ENCODE data around the gene NR2F6. TPM values are rescaled to one million over a fixed set of nuclear protein-coding genes. Genes with fewer than 3 reads are reported as not detected.

The NR2F6 gene
- total and polyA plus RNA-seq, 2 donors (not counting 1 experiment from before 2014, with no cell fraction given) = 2.0 to 4.9 TPM

DNA sequence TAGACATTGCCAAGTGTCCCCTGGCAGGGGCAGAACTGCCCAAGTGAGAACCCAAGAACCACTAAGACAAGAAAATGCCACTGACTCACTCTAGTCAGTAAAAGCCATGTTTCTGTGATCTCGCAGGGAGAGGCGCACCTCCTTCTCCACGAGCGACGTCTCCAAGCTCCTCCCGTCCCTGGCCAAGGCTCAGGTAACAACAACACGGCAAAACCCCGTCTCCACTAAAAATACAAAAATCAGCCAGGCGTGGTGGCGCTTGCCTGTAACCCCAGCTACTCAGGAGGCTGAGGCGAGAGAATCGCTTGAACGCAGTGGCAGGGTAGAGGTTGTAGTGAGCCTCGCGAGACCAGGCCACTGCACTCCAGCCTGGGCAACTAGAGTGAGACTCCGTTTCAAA lies 48.1 kb downstream of the NR2F6 start:
- H3K4me3 Mint-ChIP-seq = no peak overlapping the region
- no peaks in the 10 kb centered on the region for H3K4me1 ChIP-seq (ENCODE audit: control insufficient read depth in 2 of 2, insufficient read depth in 2 of 2, low read length in 2 of 2)
- no peaks in the 10 kb centered on the region for H3K9me3 ChIP-seq (ENCODE audit: control extremely low read depth in 1 of 3, control insufficient read depth in 2 of 3, insufficient read depth in 1 of 3, low read length in 2 of 3)
- no peak overlapping the region for H3K4me3 ChIP-seq (ENCODE audit: control extremely low read depth in 1 of 5, extremely low read depth in 1 of 5, insufficient read depth in 1 of 5, low read depth in 2 of 5, low read length in 4 of 5)
- no peak overlapping the region for H3K9ac ChIP-seq (ENCODE audit: low read length)
- no peak overlapping the region for H3K27ac Mint-ChIP-seq
- H3K9me3 Mint-ChIP-seq (ENCODE audit: insufficient read depth) = no peaks in the 10 kb centered on the region
- 96% methylated on average over 3 of the region's 16 CpGs for WGBS (ENCODE audit: insufficient coverage)
- DNase-seq (no peak), ATAC-seq (ENCODE audit: low read depth) (no peak)
- H3K4me1 Mint-ChIP-seq = no peaks in the 10 kb centered on the region
- no peak overlapping the region for H2AFZ ChIP-seq (ENCODE audit: insufficient read depth, low read depth, low read length, poor library complexity, severe bottlenecking)
- no peaks in the 10 kb centered on the region for H3K27me3 ChIP-seq (replicated peaks in 1 of 4; ENCODE audit: control extremely low read depth in 1 of 4, control insufficient read depth in 3 of 4, insufficient read depth in 4 of 4, low read length in 3 of 4)
- H3K79me2 ChIP-seq (ENCODE audit: control insufficient read depth, insufficient read depth, low read length) = peaks cover 3% of the 10 kb centered on the region
- H4K20me1 ChIP-seq (ENCODE audit: control insufficient read depth, insufficient read depth, low read length, poor library complexity, severe bottlenecking) = no peaks in the 10 kb centered on the region
- no peak overlapping the region for H3K27ac ChIP-seq (ENCODE audit: low read length in 2 of 2)
- intact Hi-C loops (cut with micrococcal nuclease) = no loop called here
- H3K27me3 Mint-ChIP-seq = no peaks in the 10 kb centered on the region
- CTCF ChIA-PET = no interaction called here
- TF ChIP-seq EZH2 (IDR thresholded peaks at IDR 0.05; ENCODE audit: borderline replicate concordance, insufficient read depth, low read depth, low read length, poor library complexity, severe bottlenecking) = no peak
- TF ChIP-seq, protein P1, sequence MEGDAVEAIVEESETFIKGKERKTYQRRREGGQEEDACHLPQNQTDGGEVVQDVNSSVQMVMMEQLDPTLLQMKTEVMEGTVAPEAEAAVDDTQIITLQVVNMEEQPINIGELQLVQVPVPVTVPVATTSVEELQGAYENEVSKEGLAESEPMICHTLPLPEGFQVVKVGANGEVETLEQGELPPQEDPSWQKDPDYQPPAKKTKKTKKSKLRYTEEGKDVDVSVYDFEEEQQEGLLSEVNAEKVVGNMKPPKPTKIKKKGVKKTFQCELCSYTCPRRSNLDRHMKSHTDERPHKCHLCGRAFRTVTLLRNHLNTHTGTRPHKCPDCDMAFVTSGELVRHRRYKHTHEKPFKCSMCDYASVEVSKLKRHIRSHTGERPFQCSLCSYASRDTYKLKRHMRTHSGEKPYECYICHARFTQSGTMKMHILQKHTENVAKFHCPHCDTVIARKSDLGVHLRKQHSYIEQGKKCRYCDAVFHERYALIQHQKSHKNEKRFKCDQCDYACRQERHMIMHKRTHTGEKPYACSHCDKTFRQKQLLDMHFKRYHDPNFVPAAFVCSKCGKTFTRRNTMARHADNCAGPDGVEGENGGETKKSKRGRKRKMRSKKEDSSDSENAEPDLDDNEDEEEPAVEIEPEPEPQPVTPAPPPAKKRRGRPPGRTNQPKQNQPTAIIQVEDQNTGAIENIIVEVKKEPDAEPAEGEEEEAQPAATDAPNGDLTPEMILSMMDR (IDR thresholded peaks at IDR 0.05) = no peak
- POLR2A ChIA-PET = no interaction called here
- H3K4me2 ChIP-seq (replicated peaks; ENCODE audit: low read depth, low read length, poor library complexity, severe bottlenecking) = no peak overlapping the region
- H3K36me3 ChIP-seq (replicated peaks in 1 of 2; ENCODE audit: control extremely low read depth in 1 of 2, control insufficient read depth in 1 of 2, extremely low read depth in 1 of 2, insufficient read depth in 2 of 2, low read length in 1 of 2) = peaks cover 6 to 76% of the 10 kb centered on the region in 2 experiments

GRCh38 chr19:17196610-17197009 lies 49.1 kb downstream of the NR2F6 start:
- CTCF ChIA-PET = no interaction called here
- peak overlapping the region; percentile 33 for H3K27ac Mint-ChIP-seq

More at GRCh38 chr19:17196610-17197009, 49.1 kb downstream of the NR2F6 start:
- WGBS (ENCODE audit: insufficient coverage) = 92% methylated on average over 5 of the region's 7 CpGs
- H3K4me1 Mint-ChIP-seq = no peaks in the 10 kb centered on the region
- Histone ChIP-seq H3K9ac (ENCODE audit: low read length) (no peak overlapping the region), H3K36me3 (replicated peaks in 1 of 2; ENCODE audit: control extremely low read depth in 1 of 2, control insufficient read depth in 1 of 2, extremely low read depth in 1 of 2, insufficient read depth in 2 of 2, low read length in 1 of 2) (peaks cover 2 to 72% of the 10 kb centered on the region in 2 experiments), H3K27ac (ENCODE audit: low read length in 2 of 2) (no peak overlapping the region), H3K27me3 (replicated peaks in 1 of 4; ENCODE audit: control extremely low read depth in 1 of 4, control insufficient read depth in 3 of 4, insufficient read depth in 4 of 4, low read length in 3 of 4) (no peaks in the 10 kb centered on the region), H3K4me2 (replicated peaks; ENCODE audit: low read depth, low read length, poor library complexity, severe bottlenecking) (no peak overlapping the region), H3K9me3 (ENCODE audit: control extremely low read depth in 1 of 3, control insufficient read depth in 2 of 3, insufficient read depth in 1 of 3, low read length in 2 of 3) (no peaks in the 10 kb centered on the region), H2AFZ (ENCODE audit: insufficient read depth, low read depth, low read length, poor library complexity, severe bottlenecking) (no peak overlapping the region), H3K4me1 (ENCODE audit: control insufficient read depth in 2 of 2, insufficient read depth in 2 of 2, low read length in 2 of 2) (no peaks in the 10 kb centered on the region), H3K4me3 (ENCODE audit: control extremely low read depth in 1 of 5, extremely low read depth in 1 of 5, insufficient read depth in 1 of 5, low read depth in 2 of 5, low read length in 4 of 5) (no peak overlapping the region), H4K20me1 (ENCODE audit: control insufficient read depth, insufficient read depth, low read length, poor library complexity, severe bottlenecking) (no peaks in the 10 kb centered on the region), H3K79me2 (ENCODE audit: control insufficient read depth, insufficient read depth, low read length) (peaks cover 3% of the 10 kb centered on the region)
- TF ChIP-seq EZH2 (IDR thresholded peaks at IDR 0.05; ENCODE audit: borderline replicate concordance, insufficient read depth, low read depth, low read length, poor library complexity, severe bottlenecking) = no peak
- TF ChIP-seq, protein P1 (IDR thresholded peaks at IDR 0.05) = no peak
- no peak for ATAC-seq (ENCODE audit: low read depth)
- no peaks in the 10 kb centered on the region for H3K9me3 Mint-ChIP-seq (ENCODE audit: insufficient read depth)
- POLR2A ChIA-PET = interaction anchor here (0.8 kb wide), 1 partner anchor 13 kb away, joined by 3 read pairs; no protein-coding TSS in a partner anchor
- DNase-seq = no peak
- no peak overlapping the region for H3K4me3 Mint-ChIP-seq
- no peaks in the 10 kb centered on the region for H3K27me3 Mint-ChIP-seq
- intact Hi-C loops (cut with micrococcal nuclease) = no loop called here

Data from B cell (primary cell).